ENCODE data around the gene KLRK1.

GRCh38 chr12:10404798-10405197 lies 15.0 kb upstream of the KLRK1 start:
- TF ChIP-seq, protein P1, sequence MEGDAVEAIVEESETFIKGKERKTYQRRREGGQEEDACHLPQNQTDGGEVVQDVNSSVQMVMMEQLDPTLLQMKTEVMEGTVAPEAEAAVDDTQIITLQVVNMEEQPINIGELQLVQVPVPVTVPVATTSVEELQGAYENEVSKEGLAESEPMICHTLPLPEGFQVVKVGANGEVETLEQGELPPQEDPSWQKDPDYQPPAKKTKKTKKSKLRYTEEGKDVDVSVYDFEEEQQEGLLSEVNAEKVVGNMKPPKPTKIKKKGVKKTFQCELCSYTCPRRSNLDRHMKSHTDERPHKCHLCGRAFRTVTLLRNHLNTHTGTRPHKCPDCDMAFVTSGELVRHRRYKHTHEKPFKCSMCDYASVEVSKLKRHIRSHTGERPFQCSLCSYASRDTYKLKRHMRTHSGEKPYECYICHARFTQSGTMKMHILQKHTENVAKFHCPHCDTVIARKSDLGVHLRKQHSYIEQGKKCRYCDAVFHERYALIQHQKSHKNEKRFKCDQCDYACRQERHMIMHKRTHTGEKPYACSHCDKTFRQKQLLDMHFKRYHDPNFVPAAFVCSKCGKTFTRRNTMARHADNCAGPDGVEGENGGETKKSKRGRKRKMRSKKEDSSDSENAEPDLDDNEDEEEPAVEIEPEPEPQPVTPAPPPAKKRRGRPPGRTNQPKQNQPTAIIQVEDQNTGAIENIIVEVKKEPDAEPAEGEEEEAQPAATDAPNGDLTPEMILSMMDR (IDR thresholded peaks at IDR 0.05) = no peak
- TF ChIP-seq EZH2phosphoT487 (IDR thresholded peaks at IDR 0.05; ENCODE audit: borderline replicate concordance, low read depth) (no peak), MXI1 (IDR thresholded peaks at IDR 0.05; ENCODE audit: low read depth, low read length) (no peak), TAF1 (IDR thresholded peaks at IDR 0.05; ENCODE audit: borderline replicate concordance, low read depth, low read length) (no peak), MAX (IDR thresholded peaks at IDR 0.05; ENCODE audit: low read depth) (no peak)

All from SK-N-SH (cell line).